ENCODE results near the gene HAUS7.

HAUS7 gene

DNA sequence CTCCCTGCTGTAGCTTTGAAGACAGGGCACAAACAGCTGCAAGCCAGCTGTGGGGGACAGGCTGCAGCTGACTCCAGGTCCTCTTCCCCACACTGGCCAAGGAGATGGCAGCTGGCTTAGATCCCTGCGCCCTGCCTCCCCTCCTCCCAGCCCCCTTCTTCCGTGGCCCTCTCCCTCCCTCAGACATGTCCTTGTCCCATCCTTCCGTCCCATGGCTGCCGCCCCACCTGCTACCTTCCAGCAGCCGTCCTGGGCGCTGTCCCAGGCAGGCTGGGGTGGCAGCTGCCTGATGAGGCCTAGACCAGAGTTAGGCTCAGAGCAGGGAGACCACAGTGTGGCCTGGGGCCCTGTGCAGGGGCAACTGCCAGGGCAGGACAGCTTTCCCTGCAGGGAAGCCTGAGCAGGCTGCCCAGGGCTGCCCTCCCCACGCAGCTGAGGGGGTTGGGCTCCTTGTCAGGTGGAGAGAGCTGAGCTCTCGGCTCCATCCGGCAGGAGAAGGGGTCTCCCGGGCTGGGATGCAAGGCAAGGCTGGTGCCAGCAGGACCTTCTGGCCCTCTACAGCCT, 21.1 kb upstream of the HAUS7 start:
- no peak overlapping the region for H3K27ac Mint-ChIP-seq
- no peaks in the 10 kb centered on the region for H3K9me3 Mint-ChIP-seq
- no peaks in the 10 kb centered on the region for H3K27me3 Mint-ChIP-seq
- H3K36me3 Mint-ChIP-seq: no peaks in the 10 kb centered on the region
- H3K4me1 Mint-ChIP-seq: no peaks in the 10 kb centered on the region
- H3K4me3 Mint-ChIP-seq: no peak overlapping the region

DNA sequence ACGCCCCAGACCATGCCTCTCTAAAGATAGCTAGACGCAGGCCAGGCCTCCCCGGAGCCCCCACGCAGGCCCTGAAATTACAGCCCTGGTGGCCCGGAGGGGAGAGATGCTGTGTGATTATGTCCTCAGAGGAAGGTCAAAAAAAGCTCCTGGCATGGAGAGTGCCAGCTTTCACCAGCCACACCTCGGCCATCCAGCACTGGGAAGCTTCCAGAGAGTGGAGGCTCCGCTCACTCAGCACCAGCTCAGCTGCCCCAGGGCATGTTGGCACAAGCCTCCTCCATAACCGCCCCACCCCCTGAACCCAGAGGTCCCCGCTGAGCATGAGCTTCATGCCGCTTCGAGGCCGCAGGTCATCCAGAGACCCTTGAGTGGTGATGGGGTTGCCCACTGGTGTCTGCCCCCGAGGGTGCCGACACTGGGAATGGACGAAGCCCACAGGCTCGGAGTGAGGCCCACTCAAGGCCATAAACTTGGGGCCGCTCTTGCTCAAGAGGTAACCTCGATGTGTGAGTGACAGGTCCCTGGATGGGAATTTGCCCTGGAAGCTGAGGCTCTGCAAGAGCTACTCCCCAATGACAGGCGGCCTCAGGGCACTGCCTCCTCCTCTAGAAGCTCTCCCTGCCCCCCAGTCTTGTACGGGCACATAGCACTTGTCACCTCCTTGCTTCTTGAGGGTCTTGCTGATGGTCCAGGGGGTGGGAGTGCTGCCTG, 20.0 kb upstream of the HAUS7 start:
- Mint-ChIP-seq H3K27me3 (no peaks in the 10 kb centered on the region), H3K36me3 (no peaks in the 10 kb centered on the region), H3K9me3 (no peaks in the 10 kb centered on the region), H3K4me3 (no peak overlapping the region), H3K4me1 (no peaks in the 10 kb centered on the region), H3K27ac (no peak overlapping the region)

DNA sequence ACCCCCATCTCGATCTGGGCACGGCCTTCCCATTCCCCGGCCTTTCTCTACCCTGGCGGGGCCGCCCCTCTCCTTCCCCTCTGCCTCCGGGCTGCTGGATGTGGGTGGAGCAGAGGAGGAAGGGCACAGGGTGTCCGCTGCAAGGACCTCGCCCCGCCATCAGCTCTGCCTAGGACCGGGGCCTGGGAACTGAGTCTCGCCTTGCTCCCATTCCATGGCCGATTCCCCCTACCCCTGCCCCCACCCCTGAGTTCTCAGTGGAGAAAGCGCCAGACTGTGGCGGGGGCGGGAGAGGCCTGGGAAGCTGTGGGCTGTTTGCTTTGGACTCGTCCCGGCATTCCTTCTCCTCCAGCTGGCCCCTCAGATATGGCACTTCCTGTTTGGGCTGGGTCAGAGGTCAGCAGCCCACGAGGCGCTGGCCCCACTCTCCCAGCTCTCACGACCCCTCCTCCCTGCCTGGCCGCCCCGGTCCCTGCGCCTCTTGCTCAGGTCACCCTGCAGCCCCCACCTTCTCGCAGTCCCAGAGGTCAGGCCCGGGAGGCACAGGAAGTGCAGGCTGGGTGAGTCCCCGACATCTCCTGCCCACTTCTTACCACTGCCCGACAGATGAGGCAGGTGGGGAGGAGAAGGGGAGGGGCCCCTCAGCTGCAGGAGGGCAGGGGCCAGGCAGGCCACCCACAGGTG, 18.0 kb upstream of the HAUS7 start:
- Mint-ChIP-seq H3K27ac (no peak overlapping the region), H3K4me3 (no peak overlapping the region), H3K36me3 (no peaks in the 10 kb centered on the region), H3K9me3 (no peaks in the 10 kb centered on the region), H3K27me3 (no peaks in the 10 kb centered on the region), H3K4me1 (no peaks in the 10 kb centered on the region)

DNA sequence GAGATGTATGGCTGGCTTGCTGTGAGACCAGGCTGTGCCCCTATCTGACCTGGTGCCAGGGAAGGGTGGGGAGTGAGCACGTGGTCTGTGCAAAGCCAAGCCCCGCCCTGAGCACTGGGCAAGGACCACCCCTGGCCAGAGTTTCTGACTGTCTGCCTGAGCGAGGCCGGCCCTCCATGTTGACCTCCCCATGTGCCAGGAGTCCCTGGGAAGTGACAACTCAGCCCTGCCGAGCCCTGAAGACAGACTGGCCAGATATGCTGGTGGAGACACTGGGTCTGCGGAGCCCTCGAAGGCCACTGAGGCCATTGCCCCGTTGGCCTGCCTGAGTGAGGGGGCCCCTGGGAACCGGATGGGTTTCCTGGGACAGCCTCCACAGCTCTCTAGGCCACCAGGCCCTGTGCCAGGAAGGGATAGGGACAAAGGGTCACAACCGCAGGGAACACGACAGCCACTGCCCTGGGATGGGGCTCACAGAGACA, 17.3 kb upstream of the HAUS7 start:
- H3K36me3 Mint-ChIP-seq: no peaks in the 10 kb centered on the region
- no peaks in the 10 kb centered on the region for H3K9me3 Mint-ChIP-seq
- no peak overlapping the region for H3K27ac Mint-ChIP-seq
- H3K27me3 Mint-ChIP-seq: no peaks in the 10 kb centered on the region
- no peaks in the 10 kb centered on the region for H3K4me1 Mint-ChIP-seq
- H3K4me3 Mint-ChIP-seq: no peak overlapping the region

DNA sequence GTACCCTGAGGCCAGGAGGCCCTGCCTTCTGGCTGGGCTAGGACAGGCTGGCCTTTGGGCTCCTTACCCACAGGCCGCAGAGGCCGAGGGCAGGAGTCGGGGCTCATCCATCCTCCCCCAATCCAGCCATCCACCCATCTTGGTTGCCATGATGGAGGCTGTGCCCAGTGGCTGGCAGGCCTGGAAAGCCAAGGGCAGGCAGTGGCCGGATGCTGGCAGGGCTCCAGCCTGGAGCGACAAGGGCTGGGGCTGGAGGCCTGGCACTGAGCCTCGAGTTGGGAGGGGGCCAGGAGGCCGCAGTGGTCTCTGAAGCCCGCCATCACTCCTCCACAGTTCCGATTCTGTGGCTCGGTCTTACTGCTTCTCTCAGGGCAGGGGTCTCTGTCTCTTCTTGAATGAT, 15.8 kb upstream of the HAUS7 start:
- Mint-ChIP-seq H3K4me1 (no peaks in the 10 kb centered on the region), H3K27me3 (no peaks in the 10 kb centered on the region), H3K4me3 (no peak overlapping the region), H3K27ac (no peak overlapping the region), H3K9me3 (no peaks in the 10 kb centered on the region), H3K36me3 (no peaks in the 10 kb centered on the region)

DNA sequence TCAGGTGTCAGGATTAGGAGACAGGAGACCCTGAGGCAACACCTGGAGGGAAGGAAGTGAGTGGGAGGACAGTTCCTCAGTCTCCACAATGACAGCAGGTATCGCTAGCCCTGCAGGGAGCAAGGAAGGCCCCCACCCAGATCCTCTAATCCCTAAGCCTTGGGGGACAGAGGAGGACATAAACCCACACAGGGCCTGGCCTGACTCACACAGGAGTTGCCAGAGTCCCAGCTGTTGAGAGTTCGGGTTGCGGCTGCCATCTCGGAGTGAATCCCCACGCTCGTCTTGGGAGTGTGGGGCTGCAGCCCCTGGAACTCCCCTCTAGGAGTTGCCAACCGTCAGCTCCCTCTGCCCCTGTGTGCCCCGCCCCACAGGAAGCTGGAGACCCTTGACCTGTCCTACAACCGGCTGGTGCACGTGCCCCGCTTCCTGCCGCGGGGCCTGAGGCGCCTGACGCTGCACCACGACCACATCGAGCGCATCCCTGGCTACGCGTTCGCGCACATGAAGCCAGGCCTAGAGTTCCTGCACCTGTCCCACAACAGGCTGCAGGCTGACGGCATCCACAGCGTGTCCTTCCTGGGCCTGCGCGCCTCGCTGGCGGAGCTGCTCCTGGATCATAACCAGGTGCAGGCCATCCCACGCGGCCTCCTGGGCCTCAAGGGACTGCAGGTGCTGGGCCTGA, 15.2 kb upstream of the HAUS7 start:
- no peaks in the 10 kb centered on the region for H3K36me3 Mint-ChIP-seq
- no peak overlapping the region for H3K27ac Mint-ChIP-seq
- H3K27me3 Mint-ChIP-seq: no peaks in the 10 kb centered on the region
- no peak overlapping the region for H3K4me3 Mint-ChIP-seq
- H3K9me3 Mint-ChIP-seq: no peaks in the 10 kb centered on the region
- H3K4me1 Mint-ChIP-seq: no peaks in the 10 kb centered on the region

DNA sequence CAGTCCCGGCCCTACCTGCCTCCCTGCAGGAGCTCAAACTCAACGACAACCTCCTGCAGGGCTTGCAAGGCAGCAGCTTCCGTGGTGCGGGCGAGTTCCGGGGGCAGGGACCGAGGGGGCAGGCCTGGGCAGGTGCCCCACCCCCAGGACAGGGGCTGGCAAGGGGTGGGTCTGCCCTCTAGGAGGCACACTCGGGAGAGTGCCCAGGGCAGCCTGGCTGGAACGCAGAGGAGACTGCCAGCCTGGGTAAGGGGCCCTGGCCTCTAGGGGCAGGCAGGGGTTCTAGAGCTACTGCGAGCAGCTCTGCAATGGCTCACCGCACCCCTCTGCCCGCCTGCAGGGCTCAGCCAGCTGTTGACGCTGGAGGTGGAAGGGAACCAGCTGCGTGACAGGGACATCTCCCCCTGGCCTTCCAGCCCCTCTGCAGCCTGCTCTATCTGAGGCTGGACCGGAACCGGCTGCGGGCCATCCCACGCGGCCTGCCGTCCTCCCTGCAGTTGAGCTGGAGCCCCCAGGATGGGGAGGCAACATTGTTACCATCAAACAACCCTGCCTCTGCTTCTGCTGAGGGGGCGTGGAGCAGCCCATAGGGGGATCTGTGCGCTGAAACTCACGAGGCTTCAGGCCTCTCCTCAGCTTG, 12.1 kb upstream of the HAUS7 start:
- no peaks in the 10 kb centered on the region for H3K9me3 Mint-ChIP-seq
- no peaks in the 10 kb centered on the region for H3K27me3 Mint-ChIP-seq
- no peaks in the 10 kb centered on the region for H3K36me3 Mint-ChIP-seq
- H3K4me1 Mint-ChIP-seq: no peaks in the 10 kb centered on the region
- no peak overlapping the region for H3K27ac Mint-ChIP-seq
- no peak overlapping the region for H3K4me3 Mint-ChIP-seq

DNA sequence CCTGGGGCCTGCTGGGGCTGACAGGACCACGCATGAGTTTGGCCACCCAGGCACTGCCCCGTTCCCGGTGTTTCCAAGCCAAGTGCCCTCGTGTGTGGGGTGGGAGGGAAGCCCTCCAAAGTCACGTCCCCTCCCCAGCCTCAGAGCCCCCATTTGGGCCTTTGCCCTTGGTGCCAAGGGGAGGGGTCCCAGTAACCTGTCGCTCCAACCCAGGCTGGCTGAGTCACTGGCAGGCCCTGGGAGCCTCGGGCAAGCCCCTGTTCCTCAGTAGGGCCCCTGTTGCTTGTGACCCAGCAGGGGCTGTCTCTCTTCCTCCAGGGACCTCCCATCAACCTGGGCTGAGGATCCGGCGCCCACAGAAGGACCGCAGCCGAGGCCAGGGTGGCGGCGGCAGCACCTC, 10.7 kb upstream of the HAUS7 start:
- Mint-ChIP-seq H3K27me3 (no peaks in the 10 kb centered on the region), H3K36me3 (no peaks in the 10 kb centered on the region), H3K4me3 (no peak overlapping the region), H3K27ac (no peak overlapping the region), H3K9me3 (no peaks in the 10 kb centered on the region), H3K4me1 (no peaks in the 10 kb centered on the region)

DNA sequence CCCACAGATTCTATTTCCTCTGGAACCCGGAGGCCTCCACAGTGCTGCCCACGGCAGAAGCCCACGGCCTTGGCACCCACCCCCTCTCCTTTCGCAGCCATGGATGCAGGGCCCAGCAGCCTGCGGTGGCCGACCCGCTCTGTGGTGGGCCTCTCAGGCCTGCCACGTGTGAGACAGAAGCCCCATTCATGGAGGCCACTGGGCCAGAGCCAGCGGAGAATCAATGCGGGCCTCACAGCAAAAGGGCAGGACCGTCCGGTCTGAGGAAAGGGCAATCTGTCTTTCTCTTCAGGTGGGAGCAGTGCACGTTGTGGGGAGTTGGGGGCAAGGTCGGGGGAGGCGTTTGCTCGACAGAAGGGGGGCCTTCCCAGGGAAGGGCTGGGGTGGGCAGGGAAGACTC, 8.4 kb upstream of the HAUS7 start:
- H3K27ac Mint-ChIP-seq: no peak overlapping the region
- no peaks in the 10 kb centered on the region for H3K9me3 Mint-ChIP-seq
- H3K27me3 Mint-ChIP-seq: no peaks in the 10 kb centered on the region
- H3K4me1 Mint-ChIP-seq: no peaks in the 10 kb centered on the region
- no peak overlapping the region for H3K4me3 Mint-ChIP-seq
- H3K36me3 Mint-ChIP-seq: no peaks in the 10 kb centered on the region

DNA sequence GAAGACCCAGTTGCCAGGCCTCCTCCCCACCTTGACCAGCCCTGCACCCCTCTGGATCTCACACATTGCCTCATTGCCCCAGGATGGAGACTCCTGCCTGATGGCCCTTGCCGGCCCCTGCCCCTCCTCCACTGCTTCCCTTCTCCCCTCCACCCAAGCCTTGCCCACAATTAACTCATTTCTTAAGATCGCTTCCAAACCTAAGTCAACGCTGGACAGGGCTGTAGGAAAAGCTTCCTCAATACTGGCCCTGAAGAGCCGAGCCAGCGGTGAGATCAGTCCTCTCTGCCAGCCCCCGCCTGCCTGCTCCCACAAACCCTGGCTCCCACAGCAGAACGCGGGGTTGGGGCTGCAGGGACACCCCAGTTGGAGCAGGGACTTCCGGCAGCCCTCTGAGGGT, 7.5 kb upstream of the HAUS7 start:
- Mint-ChIP-seq H3K27ac (no peak overlapping the region), H3K9me3 (no peaks in the 10 kb centered on the region), H3K4me3 (no peak overlapping the region)

DNA sequence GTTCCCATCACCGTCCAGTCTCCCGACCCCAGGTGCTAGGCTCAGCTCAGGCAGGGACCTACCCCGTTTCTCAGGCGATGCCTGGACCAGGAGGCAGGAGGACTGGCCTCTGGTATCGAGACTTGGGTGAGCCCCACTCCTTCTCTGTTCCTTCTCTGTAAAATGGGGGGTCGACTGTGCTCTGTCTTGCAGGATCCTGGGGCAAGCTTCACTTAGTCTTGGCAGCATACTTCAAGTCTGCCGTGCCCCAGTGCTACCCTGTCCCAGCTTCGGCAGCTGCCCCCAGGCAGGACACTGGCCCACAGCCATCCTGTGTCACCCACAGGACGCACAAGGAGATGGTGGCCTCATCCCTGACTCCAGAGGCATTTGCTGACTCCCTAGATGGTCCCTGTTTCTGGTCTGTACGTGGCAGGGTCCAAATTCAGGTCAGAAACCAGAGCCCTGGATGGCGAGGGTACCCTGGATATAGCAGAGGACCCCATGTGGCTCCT, 7.0 kb upstream of the HAUS7 start:
- Mint-ChIP-seq H3K9me3 (no peaks in the 10 kb centered on the region), H3K4me1 (no peaks in the 10 kb centered on the region), H3K4me3 (no peak overlapping the region), H3K36me3 (no peaks in the 10 kb centered on the region), H3K27ac (no peak overlapping the region), H3K27me3 (no peaks in the 10 kb centered on the region)

More for the DNA sequence above, 7.5 kb upstream of the HAUS7 start:
- H3K36me3 Mint-ChIP-seq: no peaks in the 10 kb centered on the region
- H3K27me3 Mint-ChIP-seq: no peaks in the 10 kb centered on the region
- H3K4me1 Mint-ChIP-seq: no peaks in the 10 kb centered on the region

DNA sequence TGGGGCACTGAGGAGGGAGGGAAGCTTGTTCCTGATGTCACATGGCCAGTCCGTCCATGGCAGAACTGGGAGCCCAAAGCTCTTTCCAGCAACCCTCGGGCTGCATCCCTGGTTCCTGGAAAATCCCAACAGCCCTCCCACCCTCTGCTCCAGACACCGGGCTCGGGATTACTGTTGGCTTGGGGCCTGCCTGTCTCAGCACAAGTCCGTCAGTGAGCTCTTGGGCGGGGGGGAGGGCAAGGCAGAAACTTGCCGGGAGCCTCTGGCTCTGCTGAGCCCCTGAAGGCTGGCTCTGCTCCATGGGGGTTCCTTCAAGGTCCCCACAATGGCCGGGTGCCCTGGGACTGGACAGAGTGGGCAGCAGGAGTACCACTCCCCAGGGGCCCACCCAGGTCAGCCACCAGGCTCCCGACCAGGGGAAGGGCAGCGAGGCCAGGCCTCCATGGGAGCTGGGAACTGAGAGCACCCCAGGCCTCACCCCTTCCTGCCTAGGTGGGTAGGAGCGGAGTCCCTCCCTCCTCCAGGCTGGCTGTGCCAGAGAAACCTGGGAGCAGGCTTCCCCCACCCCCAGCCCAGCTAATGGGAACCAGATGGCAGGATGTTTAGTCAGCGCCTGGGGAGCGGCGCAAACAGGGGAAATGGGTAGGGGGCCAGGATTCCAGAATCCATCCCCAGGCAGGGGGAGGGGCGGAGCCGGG, 6.4 kb upstream of the HAUS7 start:
- H3K4me1 Mint-ChIP-seq: peaks cover 3% of the 10 kb centered on the region

DNA sequence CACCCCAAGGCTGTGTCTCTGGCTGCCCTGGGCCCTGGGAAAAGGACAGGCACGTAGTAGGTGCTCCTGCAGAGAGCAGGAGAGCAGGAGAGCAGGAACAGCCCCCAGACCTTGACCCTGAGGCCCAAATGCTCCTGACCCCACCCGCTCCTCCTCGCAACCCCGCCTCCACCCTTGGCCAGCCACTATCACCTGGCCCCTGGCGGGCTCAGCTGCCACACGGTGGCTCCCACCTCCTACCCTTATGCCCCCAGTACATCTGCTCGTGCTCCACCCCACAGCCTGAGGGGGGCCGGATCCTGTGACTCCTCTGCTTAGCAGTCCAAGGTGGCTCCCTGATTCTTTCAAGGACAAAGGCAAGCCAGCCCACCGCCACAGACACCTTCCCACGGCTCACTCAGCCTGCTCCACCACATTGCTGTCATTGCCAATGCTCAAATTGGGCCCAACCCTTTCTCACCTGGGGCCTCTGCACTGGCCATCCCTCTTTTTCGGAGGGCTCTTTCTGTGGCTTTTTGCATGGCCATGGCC, 5.4 kb upstream of the HAUS7 start:
- H3K27me3 Mint-ChIP-seq: no peaks in the 10 kb centered on the region
- H3K36me3 Mint-ChIP-seq: no peaks in the 10 kb centered on the region
- peak overlapping the region; percentile 33 for H3K4me3 Mint-ChIP-seq
- H3K9me3 Mint-ChIP-seq: no peaks in the 10 kb centered on the region
- no peak overlapping the region for H3K27ac Mint-ChIP-seq
- H3K4me1 Mint-ChIP-seq: peaks cover 3% of the 10 kb centered on the region

More for the DNA sequence above, 6.4 kb upstream of the HAUS7 start:
- no peaks in the 10 kb centered on the region for H3K36me3 Mint-ChIP-seq
- no peak overlapping the region for H3K27ac Mint-ChIP-seq
- H3K27me3 Mint-ChIP-seq: no peaks in the 10 kb centered on the region
- no peaks in the 10 kb centered on the region for H3K9me3 Mint-ChIP-seq
- H3K4me3 Mint-ChIP-seq: no peak overlapping the region

DNA sequence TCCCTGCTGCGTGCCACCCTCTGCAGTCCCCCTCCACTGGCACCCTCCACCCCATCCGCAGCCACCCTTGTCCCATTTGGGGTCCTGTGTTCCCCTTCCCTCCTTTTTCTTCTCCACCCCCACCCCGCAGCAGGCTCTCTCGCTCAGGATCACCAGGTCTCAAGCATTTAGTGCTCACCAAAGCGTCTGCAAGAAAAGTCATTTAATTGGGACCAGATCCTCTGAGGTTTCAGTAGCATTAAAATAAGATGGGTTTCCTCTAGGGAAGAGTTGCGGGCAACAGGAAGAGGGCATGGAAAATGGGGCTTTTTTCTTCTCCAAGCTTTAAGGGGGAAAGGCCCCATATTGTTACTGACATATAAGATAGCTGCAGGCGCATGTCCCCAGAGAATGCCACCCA, 4.9 kb upstream of the HAUS7 start:
- Mint-ChIP-seq H3K9me3 (no peaks in the 10 kb centered on the region), H3K4me3 (no peak overlapping the region), H3K4me1 (peaks cover 3% of the 10 kb centered on the region), H3K27ac (no peak overlapping the region), H3K36me3 (no peaks in the 10 kb centered on the region), H3K27me3 (no peaks in the 10 kb centered on the region)

DNA sequence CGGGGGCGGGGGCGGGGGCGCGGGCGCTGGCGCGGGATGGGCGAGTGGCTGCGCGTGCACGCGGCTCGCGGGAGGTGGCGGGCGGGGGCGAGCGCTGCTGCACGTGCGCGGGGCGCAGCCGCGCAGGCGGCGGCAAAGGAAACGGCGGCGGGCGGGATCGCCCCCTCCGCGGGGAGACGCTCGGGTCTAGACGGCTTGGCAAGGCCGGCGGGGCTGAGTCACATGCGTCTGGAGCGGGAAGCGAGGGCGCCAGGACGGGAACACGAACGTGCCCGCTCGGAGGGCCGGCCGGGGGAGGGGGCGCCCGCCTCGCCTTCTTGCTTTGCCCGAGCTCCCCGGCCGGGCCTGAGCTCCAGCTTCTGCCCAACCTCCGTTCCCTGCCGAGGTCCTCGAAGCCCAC, 4.3 kb upstream of the HAUS7 start:
- H3K27me3 Mint-ChIP-seq: no peaks in the 10 kb centered on the region
- H3K36me3 Mint-ChIP-seq: no peaks in the 10 kb centered on the region
- H3K4me1 Mint-ChIP-seq: peaks cover 3% of the 10 kb centered on the region
- H3K4me3 Mint-ChIP-seq: no peak overlapping the region
- no peak overlapping the region for H3K27ac Mint-ChIP-seq
- no peaks in the 10 kb centered on the region for H3K9me3 Mint-ChIP-seq

Data from activated naive CD4-positive, alpha-beta T cell treated with anti-CD3 and anti-CD28 coated beads, Interleukin-2, amount 50 U/mL, for 24 hours (primary cell).